22Rv1 (cell line): ENCODE data around the gene PON2.

Experiments
- CTCF ChIP-seq: fragments of 450-650 bp; IDR thresholded peaks from 2 replicates; pipeline ENCODE4 v1.5.1; 2017; ENCODE audit warnings: mild to moderate bottlenecking
- ZFX ChIP-seq: fragments of 450-650 bp; IDR thresholded peaks from 2 replicates; pipeline ENCODE4 v1.6.1; 2017; ENCODE audit warnings: antibody characterized with exemption, borderline replicate concordance

- TF ChIP-seq CTCF, result no peak
- TF ChIP-seq ZFX, result no peak
These were observed 43.1 kb downstream of the PON2 start for GRCh38 chr7:95391761-95392160.
